ENCODE results near the gene BCKDHB.

DNA sequence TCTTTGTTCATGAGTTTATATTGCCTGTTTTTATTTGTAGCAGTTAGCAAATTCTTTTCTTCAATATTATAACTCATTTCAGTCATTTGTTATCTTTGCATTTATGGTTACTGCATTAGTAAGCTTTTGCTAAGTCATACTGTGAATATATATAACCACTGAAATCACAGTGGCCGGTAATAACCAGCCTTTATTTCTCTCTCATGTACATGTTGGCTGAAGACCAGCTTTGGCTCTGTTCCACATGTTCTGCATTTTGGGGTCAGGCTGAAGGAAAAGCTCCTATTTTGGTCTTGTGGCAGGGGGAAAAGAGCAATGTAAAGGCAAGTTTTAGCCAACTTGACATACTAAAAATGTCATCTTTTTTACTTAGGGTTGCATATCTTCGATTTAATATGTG, 276.3 kb downstream of the BCKDHB start:
- TF ChIP-seq CTCF (IDR thresholded peaks at IDR 0.05) (no peak), POLR2AphosphoS5 (IDR thresholded peaks at IDR 0.05) (no peak)
